GM21381 (cell line): Measurements from ENCODE around the gene ATXN7.

Source experiments
- ATAC-seq: cut with Tn5 transposase; IDR thresholded peaks from one replicate; pipeline ENCODE4 v1.9.1; 2021; ENCODE audit warnings: mild to moderate bottlenecking, moderate library complexity; ENCODE audit not compliant: unreplicated experiment

The ATXN7 gene

GRCh38 chr3:63933459-63933858 is 69.8 kb downstream of the ATXN7 start:
- ATAC-seq: peak; percentile 48

- no peak for ATAC-seq
Observed at GRCh38 chr3:63934041-63934866, 70.6 kb downstream of the ATXN7 start.

- ATAC-seq: no peak
Observed at GRCh38 chr3:63936925-63937324, 73.3 kb downstream of the ATXN7 start.

- ATAC-seq: peak; percentile 76
Observed at GRCh38 chr3:63937661-63938651, 74.3 kb downstream of the ATXN7 start.

GRCh38 chr3:63940389-63940757 is 76.7 kb downstream of the ATXN7 start:
- no peak for ATAC-seq

GRCh38 chr3:63942528-63942927 is 78.9 kb downstream of the ATXN7 start:
- no peak for ATAC-seq

- ATAC-seq: no peak
Observed at GRCh38 chr3:63943678-63944077, 80.0 kb downstream of the ATXN7 start.

GRCh38 chr3:63945558-63946096 is 82.0 kb downstream of the ATXN7 start:
- no peak for ATAC-seq

- no peak for ATAC-seq
Observed at GRCh38 chr3:63946753-63947152, 83.1 kb downstream of the ATXN7 start.

GRCh38 chr3:63947594-63947993 is 83.9 kb downstream of the ATXN7 start:
- no peak for ATAC-seq

GRCh38 chr3:63949005-63949404 is 85.3 kb downstream of the ATXN7 start:
- ATAC-seq: no peak

- ATAC-seq: no peak
Observed at GRCh38 chr3:63950698-63951097, 87.0 kb downstream of the ATXN7 start.

- peak; percentile 53 for ATAC-seq
Observed at GRCh38 chr3:63951492-63952247, 88.0 kb downstream of the ATXN7 start.

- no peak for ATAC-seq
Observed at GRCh38 chr3:63952248-63952594, 88.6 kb downstream of the ATXN7 start.

- ATAC-seq: no peak
Observed at GRCh38 chr3:63954182-63954581, 90.5 kb downstream of the ATXN7 start.

- no peak for ATAC-seq
Observed at GRCh38 chr3:63955036-63955650, 91.5 kb downstream of the ATXN7 start.

GRCh38 chr3:63955830-63956545 is 92.3 kb downstream of the ATXN7 start:
- no peak for ATAC-seq

GRCh38 chr3:63959146-63959545 is 95.5 kb downstream of the ATXN7 start:
- ATAC-seq: no peak

- ATAC-seq: no peak
Observed at GRCh38 chr3:63960048-63960711, 96.5 kb downstream of the ATXN7 start.
